ENCODE measurements around the gene KPNA2. TPM values are rescaled to one million over a fixed set of nuclear protein-coding genes. Genes with fewer than 3 reads are reported as not detected.
"Not testable (repeated sequence)": the region's sequence is repeated elsewhere in the genome, so short reads cannot be mapped to it uniquely, and the experiment has no call there.

The KPNA2 gene
- total RNA-seq, 3 donors from 2014 or later: 19.7 to 21.9 (median 20.5) TPM

DNA sequence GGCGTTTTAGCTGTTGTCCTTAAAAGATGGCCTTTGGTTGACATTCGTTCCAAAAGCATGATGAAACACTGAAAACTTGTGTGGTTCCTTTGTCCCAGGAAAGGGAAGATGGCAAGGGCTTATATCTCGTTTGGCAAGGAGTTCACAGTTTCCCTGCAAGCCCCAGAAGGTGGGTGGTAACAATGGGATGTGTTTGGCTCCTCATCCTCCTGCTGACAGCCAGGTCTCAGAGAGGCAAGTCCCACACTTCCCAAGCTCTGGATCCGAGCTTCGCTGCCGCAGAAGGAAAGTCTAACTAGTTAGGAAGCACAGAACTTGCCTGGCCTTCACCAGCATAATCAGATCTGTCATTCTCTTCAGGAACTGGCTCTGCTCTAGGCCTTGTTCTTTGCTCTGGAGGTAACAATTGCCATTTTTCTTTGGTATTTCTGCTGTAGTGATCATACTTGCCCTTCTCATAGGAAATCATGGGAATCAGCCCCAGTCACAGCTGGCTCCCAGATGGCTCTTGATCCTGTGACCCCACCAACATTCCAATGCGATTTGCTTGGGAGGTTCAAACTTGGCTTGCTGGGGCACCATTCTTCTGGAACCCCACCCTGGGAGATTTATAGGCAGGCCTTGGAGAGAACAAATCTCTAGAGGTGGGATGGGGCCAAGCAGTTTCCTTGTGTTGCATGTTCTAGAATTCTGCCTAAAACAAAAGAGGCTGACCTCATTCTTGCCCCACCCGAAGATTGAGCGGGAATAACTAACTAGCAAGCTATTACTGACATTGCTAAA, 17.9 kb downstream of the KPNA2 start:
- no peak for TF ChIP-seq POLR2A (IDR thresholded peaks at IDR 0.05)
- peak in 1 of 3 donors; percentile 10 for TF ChIP-seq POLR2AphosphoS5 (IDR thresholded peaks at IDR 0.05)
- no peaks in the 10 kb centered on the region for H3K9me3 ChIP-seq
- H3K27me3 ChIP-seq: no peaks in the 10 kb centered on the region
- H3K4me3 ChIP-seq: peak overlapping the region in 1 of 3 donors; percentile 15
- no peak for DNase-seq (ENCODE audit: low spot score in 2 of 2)
- H3K36me3 ChIP-seq: no peaks in the 10 kb centered on the region
- intact Hi-C loops (cut with DNase I; ENCODE audit: low total_unique reads): no loop called here
- peaks cover 0 to 11% of the 10 kb centered on the region in 2 donors for H3K4me1 ChIP-seq
- H3K27ac ChIP-seq: peak overlapping the region; percentile 77 to 87

DNA sequence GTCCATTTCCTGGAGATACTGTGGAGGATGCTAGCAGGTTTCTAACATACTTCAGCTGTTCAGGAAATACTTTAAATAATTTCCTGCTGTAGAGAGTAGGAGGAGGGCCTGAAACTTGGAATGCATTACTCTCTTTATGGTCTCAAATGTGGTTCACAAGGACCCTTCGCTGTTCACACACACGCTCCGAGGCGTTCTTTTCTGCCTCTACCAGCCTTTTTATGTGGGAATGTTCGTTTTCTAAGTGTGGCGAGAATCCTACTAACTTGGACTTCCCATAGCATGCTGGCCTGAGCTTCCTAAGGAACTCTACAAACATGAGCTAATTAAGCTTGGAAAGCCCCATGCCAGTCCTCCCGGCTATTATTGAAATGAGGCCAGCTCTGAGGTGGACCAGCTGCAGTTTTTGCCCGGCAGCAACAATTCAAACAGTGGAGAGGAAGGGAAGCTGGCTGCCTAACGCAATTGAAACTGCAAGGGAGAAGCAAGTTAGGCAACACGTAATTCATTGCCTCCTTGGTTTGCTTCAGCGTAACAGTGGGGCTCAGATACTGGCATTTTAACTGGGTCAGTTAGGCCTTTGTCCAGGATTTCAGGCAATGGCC, 18.9 kb downstream of the KPNA2 start:
- peak overlapping the region; percentile 77 to 88 for H3K27ac ChIP-seq
- no peak for TF ChIP-seq POLR2A (IDR thresholded peaks at IDR 0.05)
- TF ChIP-seq, protein P1, sequence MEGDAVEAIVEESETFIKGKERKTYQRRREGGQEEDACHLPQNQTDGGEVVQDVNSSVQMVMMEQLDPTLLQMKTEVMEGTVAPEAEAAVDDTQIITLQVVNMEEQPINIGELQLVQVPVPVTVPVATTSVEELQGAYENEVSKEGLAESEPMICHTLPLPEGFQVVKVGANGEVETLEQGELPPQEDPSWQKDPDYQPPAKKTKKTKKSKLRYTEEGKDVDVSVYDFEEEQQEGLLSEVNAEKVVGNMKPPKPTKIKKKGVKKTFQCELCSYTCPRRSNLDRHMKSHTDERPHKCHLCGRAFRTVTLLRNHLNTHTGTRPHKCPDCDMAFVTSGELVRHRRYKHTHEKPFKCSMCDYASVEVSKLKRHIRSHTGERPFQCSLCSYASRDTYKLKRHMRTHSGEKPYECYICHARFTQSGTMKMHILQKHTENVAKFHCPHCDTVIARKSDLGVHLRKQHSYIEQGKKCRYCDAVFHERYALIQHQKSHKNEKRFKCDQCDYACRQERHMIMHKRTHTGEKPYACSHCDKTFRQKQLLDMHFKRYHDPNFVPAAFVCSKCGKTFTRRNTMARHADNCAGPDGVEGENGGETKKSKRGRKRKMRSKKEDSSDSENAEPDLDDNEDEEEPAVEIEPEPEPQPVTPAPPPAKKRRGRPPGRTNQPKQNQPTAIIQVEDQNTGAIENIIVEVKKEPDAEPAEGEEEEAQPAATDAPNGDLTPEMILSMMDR (IDR thresholded peaks at IDR 0.05): no peak
- no peak for TF ChIP-seq POLR2AphosphoS5 (IDR thresholded peaks at IDR 0.05)
- intact Hi-C loops (cut with DNase I; ENCODE audit: low total_unique reads): no loop called here
- H3K4me3 ChIP-seq: peak overlapping the region in 1 of 3 donors; percentile 33
- H3K9me3 ChIP-seq: no peaks in the 10 kb centered on the region
- peaks cover 0 to 11% of the 10 kb centered on the region in 2 donors for H3K4me1 ChIP-seq
- no peaks in the 10 kb centered on the region for H3K36me3 ChIP-seq
- peak in 1 of 2 donors; percentile 49 for DNase-seq (ENCODE audit: low spot score in 2 of 2)
- no peaks in the 10 kb centered on the region for H3K27me3 ChIP-seq

- DNase-seq (ENCODE audit: low spot score in 2 of 2): no peak
- H3K27me3 ChIP-seq: no peaks in the 10 kb centered on the region
- TF ChIP-seq POLR2AphosphoS5 (IDR thresholded peaks at IDR 0.05) (no peak), POLR2A (IDR thresholded peaks at IDR 0.05) (no peak)
- TF ChIP-seq, protein P1 (IDR thresholded peaks at IDR 0.05): no peak
- no peak overlapping the region for H3K4me3 ChIP-seq
- no peak overlapping the region for H3K27ac ChIP-seq
- no peaks in the 10 kb centered on the region for H3K36me3 ChIP-seq
- peaks cover 0 to 11% of the 10 kb centered on the region in 2 donors for H3K4me1 ChIP-seq
- intact Hi-C loops (cut with DNase I; ENCODE audit: low total_unique reads): no loop called here
- no peaks in the 10 kb centered on the region for H3K9me3 ChIP-seq
Observed at GRCh38 chr17:68057531-68057952, 22.0 kb downstream of the KPNA2 start.

GRCh38 chr17:68060336-68060735, 24.8 kb downstream of the KPNA2 start:
- no peaks in the 10 kb centered on the region for H3K9me3 ChIP-seq
- intact Hi-C loops (cut with DNase I; ENCODE audit: low total_unique reads): no loop called here
- H3K4me3 ChIP-seq: no peak overlapping the region
- TF ChIP-seq POLR2A (IDR thresholded peaks at IDR 0.05) (no peak), POLR2AphosphoS5 (IDR thresholded peaks at IDR 0.05) (no peak)
- TF ChIP-seq, protein P1 (IDR thresholded peaks at IDR 0.05): no peak
- H3K36me3 ChIP-seq: no peaks in the 10 kb centered on the region
- no peaks in the 10 kb centered on the region for H3K4me1 ChIP-seq
- H3K27ac ChIP-seq: no peak overlapping the region
- no peak for DNase-seq (ENCODE audit: low spot score in 2 of 2)
- H3K27me3 ChIP-seq: no peaks in the 10 kb centered on the region

GRCh38 chr17:68061512-68062313, 26.2 kb downstream of the KPNA2 start:
- no peaks in the 10 kb centered on the region for H3K9me3 ChIP-seq
- no peaks in the 10 kb centered on the region for H3K4me1 ChIP-seq
- intact Hi-C loops (cut with DNase I; ENCODE audit: low total_unique reads): no loop called here
- no peaks in the 10 kb centered on the region for H3K27me3 ChIP-seq
- no peak overlapping the region for H3K27ac ChIP-seq
- H3K36me3 ChIP-seq: no peaks in the 10 kb centered on the region
- no peak overlapping the region for H3K4me3 ChIP-seq
- no peak for DNase-seq (ENCODE audit: low spot score in 2 of 2)
- TF ChIP-seq POLR2AphosphoS5 (IDR thresholded peaks at IDR 0.05): no peak
- TF ChIP-seq, protein P1 (IDR thresholded peaks at IDR 0.05): no peak
- no peak for TF ChIP-seq POLR2A (IDR thresholded peaks at IDR 0.05)

DNA sequence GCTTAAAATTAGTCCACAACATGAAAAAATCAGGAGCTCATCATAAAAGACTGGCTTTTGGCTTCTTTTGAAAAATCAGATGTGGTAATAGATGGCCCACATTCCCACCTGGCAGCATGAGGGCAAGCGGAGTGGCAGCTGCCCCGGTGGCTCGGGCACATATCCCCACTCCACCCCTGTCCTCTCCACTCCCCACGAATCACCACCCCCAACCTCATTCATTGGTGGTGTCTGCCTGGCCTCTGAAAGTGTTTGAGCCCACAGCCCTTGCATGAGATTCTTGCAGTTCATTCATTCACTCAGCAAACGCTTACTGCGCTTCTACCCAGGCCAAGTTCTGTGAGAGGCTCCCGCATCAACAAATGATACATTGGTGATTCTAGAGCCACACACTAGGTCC, 29.8 kb downstream of the KPNA2 start:
- intact Hi-C loops (cut with DNase I; ENCODE audit: low total_unique reads); H3K9me3 ChIP-seq; H3K4me3 ChIP-seq; H3K4me1 ChIP-seq; H3K27me3 ChIP-seq; DNase-seq (ENCODE audit: low spot score in 2 of 2); H3K27ac ChIP-seq; H3K36me3 ChIP-seq: not testable (repeated sequence)

DNA sequence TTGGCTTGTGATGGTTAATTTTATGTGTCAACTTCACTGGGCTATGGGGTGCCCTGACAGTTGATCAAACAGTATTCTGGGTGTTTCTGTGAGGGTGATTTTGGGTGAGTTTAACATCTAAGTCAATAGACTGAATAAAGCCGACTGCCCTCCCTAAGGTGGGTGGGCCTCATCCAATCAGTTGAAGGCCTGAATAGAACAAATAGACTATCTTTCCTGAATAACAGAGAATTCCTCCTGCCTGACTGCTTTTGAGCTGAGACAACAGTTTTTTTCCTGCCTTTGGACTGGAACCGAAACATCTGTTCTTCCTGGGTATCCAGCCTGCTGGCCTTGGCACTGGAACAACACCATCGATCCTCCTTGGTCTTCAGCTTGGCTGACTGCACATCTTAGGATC, 33.0 kb downstream of the KPNA2 start:
- H3K4me1 ChIP-seq; DNase-seq (ENCODE audit: low spot score in 2 of 2); H3K27me3 ChIP-seq; H3K9me3 ChIP-seq; H3K27ac ChIP-seq; intact Hi-C loops (cut with DNase I; ENCODE audit: low total_unique reads); H3K36me3 ChIP-seq; H3K4me3 ChIP-seq: not testable (repeated sequence)

Measured in breast epithelium (tissue), 4 donors.